Fibroblast of lung (primary cell): ENCODE measurements around the gene SMPD3.

ENCODE experiments used
- EZH2 ChIP-seq: IDR thresholded peaks from 2 replicates; pipeline ENCODE4 v1.5.1; 2012; ENCODE audit warnings: low read length, control low read depth, mild to moderate bottlenecking; ENCODE audit errors: missing control alignments
- TF ChIP-seq, protein P1 (sequence below), 2 donors: IDR thresholded peaks in 1 of 2; conservative IDR thresholded peaks in 1 of 2; 1 replicate in 1 of 2; 2 replicates in 1 of 2; pipeline ENCODE4 v1.5.1; 2011 to 2012; ENCODE audit warnings: low read length in 2 of 2, control low read depth in 1 of 2, inconsistent platforms in 1 of 2, low read depth in 1 of 2, mild to moderate bottlenecking in 1 of 2

DNA sequence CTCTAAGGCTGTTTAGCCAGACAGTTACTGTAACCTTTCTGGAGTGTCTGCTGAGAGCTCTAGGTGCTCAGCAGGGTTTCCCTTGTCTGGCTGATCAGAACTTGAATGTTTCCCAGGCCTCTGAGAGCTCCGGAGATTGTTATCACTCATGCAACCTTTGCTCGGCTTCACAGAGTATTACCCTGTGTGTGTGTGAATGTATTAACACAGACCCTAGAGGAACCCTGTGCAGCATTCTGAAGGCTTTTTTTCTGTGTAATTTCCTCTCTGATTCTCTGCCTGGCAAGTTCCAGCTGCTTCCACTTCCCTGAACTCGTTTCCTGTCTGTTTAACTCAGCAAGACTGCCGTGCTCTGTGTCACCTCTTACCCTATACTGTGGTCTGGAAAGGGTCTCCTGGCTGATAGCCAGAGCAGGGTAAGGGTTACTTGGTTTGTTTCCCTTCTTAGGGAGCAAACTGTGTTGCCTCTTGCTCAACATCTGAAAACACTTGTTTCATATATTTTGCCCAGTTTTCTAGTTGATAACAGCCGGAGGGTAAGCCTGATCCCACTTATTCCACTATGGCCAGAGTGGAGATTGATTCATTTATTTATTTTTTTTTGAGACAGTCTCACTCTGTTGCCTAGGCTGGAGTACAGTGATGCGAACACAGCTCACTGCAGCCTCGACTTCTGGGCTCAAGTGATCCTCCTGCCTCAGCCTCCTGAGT, 115.7 kb downstream of the SMPD3 start:
- TF ChIP-seq, protein P1, sequence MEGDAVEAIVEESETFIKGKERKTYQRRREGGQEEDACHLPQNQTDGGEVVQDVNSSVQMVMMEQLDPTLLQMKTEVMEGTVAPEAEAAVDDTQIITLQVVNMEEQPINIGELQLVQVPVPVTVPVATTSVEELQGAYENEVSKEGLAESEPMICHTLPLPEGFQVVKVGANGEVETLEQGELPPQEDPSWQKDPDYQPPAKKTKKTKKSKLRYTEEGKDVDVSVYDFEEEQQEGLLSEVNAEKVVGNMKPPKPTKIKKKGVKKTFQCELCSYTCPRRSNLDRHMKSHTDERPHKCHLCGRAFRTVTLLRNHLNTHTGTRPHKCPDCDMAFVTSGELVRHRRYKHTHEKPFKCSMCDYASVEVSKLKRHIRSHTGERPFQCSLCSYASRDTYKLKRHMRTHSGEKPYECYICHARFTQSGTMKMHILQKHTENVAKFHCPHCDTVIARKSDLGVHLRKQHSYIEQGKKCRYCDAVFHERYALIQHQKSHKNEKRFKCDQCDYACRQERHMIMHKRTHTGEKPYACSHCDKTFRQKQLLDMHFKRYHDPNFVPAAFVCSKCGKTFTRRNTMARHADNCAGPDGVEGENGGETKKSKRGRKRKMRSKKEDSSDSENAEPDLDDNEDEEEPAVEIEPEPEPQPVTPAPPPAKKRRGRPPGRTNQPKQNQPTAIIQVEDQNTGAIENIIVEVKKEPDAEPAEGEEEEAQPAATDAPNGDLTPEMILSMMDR (conservative IDR thresholded peaks at IDR 0.05 in 1 of 2, IDR thresholded peaks at IDR 0.05 in 1 of 2; ENCODE audit: low read depth in 1 of 2, low read length in 2 of 2): no peak
- no peak for TF ChIP-seq EZH2
